VCaP (cell line): ENCODE data around the gene CPT2.
A peak's percentile ranks its signal among the peaks of the same experiment; 100 is the strongest.

Experiments used
- H3K27ac ChIP-seq: fragments of 450-650 bp; 2 replicates; pipeline ENCODE4 v1.5.1; 2017
- TF ChIP-seq, protein P1 (sequence below): fragments of 450-650 bp; conservative IDR thresholded peaks from 2 replicates; pipeline ENCODE4 v1.5.1; 2017; ENCODE audit warnings: mild to moderate bottlenecking, moderate library complexity

Gene CPT2

DNA sequence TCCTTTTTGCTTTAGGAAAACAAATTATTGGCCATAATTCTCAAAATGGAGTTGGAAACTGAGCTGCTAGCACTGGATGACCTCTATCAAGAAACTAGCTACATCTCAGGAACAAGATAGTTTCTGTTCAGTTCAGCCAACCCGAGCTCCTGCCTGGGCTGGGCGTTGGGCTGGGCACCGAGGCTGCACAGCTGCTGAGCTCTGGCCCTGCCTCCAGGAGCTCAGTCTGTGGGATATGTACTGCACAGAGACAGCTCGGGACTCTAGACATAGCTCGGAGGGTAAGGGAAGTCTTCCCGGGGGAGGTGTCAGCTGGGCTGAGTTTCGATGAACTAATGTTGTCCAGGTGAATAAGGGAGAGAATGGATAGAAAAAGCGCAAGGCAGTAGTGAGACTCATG, 29.7 kb upstream of the CPT2 start:
- no peak overlapping the region for H3K27ac ChIP-seq
- TF ChIP-seq, protein P1, sequence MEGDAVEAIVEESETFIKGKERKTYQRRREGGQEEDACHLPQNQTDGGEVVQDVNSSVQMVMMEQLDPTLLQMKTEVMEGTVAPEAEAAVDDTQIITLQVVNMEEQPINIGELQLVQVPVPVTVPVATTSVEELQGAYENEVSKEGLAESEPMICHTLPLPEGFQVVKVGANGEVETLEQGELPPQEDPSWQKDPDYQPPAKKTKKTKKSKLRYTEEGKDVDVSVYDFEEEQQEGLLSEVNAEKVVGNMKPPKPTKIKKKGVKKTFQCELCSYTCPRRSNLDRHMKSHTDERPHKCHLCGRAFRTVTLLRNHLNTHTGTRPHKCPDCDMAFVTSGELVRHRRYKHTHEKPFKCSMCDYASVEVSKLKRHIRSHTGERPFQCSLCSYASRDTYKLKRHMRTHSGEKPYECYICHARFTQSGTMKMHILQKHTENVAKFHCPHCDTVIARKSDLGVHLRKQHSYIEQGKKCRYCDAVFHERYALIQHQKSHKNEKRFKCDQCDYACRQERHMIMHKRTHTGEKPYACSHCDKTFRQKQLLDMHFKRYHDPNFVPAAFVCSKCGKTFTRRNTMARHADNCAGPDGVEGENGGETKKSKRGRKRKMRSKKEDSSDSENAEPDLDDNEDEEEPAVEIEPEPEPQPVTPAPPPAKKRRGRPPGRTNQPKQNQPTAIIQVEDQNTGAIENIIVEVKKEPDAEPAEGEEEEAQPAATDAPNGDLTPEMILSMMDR = no peak

DNA sequence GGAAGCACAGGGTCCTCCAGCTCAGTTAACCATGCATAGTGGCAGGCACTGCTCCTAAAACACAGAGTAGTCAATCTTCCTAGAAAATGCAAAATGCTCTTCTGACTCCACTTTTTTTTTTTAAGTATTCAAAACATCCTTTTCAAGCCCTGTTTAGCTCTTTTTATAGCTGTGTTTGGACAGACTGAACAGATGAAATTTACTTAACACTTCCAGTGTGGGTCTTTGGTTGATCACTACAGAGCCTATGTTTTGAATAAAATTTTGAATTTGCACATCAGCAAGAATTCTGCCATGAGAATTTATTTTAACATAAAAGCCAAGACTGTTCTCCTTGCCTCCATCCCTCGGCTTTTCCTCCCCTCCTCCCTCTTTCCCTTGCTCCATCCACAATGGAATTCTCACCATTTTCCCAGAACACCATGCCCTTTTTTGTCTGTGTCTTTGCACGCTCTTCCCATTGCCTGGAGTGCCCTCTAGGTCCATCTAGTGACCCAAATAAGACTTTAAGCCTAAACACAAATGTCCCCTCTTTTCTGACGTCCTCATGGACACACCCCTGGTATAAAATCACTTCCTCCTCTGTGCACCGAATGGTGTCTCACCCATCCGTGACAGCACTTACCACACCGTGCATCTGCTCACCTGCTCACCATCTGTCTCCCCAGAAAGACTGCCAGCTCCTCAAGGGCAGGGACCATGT, 24.0 kb upstream of the CPT2 start:
- peak overlapping the region; percentile 44; the same call in 1 of the 2 replicates for H3K27ac ChIP-seq
- TF ChIP-seq, protein P1 = 0 out of 2 replicates have a peak, but pooled peaks have one; percentile 17

DNA sequence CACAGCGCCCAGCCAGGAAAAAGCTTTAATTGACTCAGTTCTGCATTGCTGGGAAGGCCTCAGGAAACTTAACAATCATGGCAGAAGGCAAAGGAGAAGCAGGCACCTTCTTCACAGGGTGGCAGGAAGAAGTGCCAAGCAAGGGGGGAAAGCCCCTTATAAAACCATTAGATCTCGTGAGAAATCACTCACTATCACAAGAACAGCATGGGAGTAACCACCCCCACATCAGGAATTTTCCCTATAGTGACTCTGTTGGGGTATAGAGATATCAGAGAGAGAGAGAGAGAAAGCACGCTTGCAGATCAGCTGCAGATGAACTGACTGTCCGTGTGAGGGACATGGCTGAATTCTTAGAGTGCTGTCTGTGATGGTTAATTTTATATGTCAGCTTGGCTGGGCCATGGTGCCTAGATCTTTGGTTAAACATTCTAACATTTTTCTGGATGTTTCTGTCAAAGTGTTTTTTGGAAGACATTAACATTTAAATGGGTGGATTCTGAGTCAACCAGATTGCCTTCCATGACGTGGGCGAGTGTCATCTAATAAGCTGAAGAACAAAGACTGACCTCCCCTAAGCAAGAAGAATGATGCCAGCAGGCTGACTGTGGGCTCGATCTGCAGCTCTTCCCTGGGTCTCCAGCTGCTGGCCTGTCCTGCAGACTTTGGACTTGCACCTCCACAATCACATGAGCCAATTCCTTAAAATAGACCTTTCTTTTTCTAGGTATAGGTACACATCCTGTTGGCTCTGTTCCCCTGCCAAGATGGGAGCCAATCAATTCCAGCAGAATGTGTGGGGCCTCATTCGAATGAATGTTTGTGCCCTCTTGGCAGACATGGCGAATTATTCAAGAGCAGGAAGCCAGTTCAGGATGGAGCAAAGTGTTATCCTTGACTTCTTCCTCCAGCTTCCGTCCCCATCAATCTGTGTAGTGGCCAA, 21.4 kb upstream of the CPT2 start:
- peak overlapping the region; percentile 79 for H3K27ac ChIP-seq
- TF ChIP-seq, protein P1 = no peak

DNA sequence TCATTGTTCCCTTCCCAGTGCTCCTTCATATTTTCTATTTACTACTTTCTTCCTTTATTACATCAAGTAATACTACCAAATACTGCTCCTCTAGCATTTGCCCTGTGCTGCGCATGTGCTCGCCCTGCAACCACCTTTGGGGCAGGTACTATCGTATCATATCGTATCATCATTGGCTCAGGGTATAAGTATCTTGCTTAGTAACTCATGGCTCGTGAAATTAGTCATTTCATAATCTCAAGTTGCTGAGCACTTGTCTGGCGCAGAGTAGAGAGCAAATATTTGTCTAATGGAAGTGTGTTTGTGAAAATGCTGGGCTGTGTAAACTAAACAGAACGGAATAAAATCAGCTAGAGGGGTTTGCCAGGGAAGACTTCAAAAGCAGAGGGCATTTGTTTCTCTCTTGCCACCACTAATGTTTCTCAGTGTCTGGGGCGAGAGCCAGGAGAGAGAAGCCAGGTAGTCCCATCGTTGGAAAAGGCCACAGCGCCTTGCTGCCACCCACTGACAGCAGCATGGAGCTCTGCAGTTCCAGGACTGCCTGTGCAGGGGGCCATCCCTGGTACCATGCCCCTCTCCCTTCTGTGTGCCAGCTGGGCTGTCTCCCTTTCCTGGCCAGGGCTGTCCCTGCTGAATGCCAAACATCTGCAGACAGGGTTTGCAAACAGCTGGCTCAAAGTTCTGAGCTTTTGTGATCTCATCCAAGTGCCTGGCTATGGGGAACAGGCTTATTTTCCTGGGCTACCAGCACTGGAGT, 20.0 kb upstream of the CPT2 start:
- peak overlapping the region; percentile 79 for H3K27ac ChIP-seq
- TF ChIP-seq, protein P1 = peak; percentile 89

DNA sequence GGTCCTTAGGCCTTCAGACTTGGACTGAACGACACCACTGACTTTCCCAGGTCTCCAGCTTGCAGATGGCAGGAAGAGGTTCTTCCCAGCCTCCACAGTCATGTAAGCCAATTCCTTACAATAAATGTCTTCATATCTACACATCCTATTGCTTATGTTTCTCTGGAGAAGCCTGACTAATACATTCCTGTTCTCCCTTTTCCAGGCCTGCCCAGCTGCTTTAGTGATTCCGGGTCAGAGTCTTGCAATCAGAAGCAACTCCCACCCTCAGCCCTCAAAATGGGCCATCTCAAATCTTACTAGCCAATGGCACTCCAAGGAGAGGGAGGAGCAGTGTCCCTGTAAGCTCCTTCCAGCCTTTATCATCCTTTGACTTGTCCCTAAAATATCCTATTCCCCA, 16.4 kb upstream of the CPT2 start:
- TF ChIP-seq, protein P1 = no peak
- H3K27ac ChIP-seq = no peak overlapping the region

DNA sequence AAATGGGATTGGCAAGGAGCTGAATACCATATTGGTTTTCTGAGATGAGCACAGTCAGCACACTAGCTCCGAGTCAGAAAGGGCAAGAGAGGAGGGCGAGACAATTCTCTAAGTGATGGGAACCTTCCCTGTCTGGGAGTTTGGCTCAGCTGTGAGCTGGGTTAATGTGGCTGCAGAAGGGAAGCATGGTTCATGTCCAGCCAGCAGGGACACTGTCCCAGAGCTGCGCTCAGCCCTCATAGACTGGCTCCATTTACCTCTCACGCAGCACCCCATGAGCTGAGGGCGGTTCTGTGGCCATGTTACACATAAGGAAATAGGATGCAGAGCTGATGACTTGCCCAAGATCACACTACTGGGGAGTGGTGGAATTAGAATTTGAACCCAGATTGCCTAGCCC, 15.7 kb upstream of the CPT2 start:
- TF ChIP-seq, protein P1 = no peak
- no peak overlapping the region for H3K27ac ChIP-seq

DNA sequence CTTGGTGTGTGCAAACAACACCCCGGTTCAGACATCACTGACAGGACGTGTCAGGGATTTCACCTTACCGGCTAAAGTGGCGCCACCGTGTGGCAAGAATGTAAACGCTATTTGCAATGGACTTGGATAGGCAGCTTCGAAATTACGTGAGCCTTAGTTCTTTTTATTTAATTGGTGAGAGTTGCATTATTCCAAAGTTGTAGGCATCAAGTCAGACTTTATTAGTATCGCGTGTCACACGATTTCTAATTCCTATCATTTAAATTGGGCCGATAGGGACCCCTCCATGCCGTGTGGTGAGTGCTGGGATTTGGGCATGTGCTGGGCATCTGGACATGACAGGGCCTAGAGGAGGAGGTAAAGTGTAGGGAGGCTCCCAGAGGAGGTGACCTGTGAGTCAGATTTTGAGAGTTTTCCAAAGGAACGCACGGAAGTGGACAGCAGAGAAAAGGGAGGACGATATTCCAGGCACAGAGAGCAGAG, 14.5 kb upstream of the CPT2 start:
- TF ChIP-seq, protein P1 = peak; percentile 88
- H3K27ac ChIP-seq = no peak overlapping the region
